Fibroblast of skin of left biceps (primary cell): ENCODE data around the gene VWA3A.
"Not testable (repeated sequence)": the region's sequence is repeated elsewhere in the genome, so short reads cannot be mapped to it uniquely, and the experiment has no call there.

Experiments used
- DNase-seq, 2 experiments: peaks; one replicate each; pipeline ENCODE4 v3.0.0-alpha.2; 2013; ENCODE audit warnings: low read depth in 2 of 2

Gene VWA3A

DNA sequence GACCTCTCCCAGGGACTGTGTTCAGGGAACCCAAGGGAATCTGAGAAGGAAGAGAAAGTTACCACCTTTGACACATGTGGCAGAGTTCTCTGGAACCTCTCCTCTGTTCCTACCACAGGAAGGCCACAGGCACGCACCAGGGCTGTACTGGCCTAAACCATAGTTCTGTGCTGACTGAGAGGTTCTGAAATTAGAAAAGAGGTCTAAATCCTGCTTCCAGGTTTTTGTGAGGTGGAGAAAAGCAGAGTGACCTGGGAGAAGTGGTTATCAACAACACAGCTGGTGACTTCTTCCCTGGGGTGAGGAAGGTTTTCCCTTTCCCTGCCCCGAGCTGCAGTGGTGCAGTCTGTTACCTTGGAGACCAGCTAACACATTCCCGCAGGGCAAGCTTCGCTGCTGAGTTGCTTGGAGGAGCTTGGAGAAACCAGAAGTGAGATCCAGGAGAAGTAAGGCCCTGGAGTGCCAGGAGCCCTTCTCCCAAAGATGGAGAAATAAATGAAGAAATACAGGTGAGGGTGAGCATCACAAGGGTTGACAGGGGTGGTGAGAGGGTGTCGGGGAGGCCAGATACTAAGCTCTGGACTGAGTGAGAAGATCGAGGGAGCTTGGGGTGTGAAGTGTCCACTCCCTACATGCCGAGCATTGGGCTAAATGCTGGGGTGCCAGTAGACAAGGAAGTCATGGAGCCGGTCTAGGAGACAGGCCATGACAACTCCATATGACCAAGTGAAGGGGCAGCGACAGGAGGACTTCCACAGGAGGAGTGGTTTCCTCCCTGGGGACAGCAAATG, at the start of gene VWA3A:
TSS of gene VWA3A (plus strand) at position 399 of the 791 bp plus-strand sequence. CDS start at position 496, 97 bp downstream.
- peak; percentile 16 to 25 for DNase-seq

DNA sequence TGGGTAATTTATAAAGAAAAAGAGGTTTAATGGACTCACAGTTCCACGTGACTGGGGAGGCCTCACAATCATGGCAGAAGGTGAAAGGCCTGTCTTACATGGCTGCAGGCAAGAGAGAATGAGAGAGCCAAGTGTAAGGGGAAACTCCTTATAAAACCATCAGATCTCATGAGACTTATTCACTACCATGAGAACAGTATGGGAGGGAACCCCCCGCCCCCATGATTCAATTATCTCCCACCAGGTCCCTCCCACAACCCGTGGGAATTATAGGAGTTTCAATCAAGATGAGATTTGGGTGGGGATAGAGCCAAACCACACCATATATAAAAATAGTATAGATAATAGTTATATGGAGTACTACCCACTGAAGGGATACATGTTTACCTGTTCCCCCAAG, 48.5 kb upstream of the VWA3A start:
- not testable (repeated sequence) for DNase-seq

GRCh38 chr16:22045888-22046287, 46.5 kb upstream of the VWA3A start:
- not testable (repeated sequence) for DNase-seq

DNA sequence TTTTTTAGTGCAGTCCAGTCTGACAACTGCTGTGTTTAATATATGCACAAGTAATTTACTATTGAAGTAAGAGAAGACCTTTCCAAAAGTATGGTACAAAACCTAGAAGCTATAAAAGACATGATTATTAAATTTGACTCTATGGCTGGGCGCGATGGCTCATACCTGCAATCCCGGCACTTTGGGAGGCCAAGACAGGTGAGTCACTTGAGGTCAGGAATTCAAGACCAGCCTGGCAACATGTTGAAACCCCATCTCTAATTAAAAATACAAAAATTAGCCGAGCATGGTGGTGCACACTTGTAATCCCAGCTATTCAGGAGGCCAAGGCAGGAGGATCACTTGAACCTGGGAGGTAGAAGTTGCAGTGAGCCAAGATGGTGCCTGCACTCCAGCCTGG, 41.4 kb upstream of the VWA3A start:
- no peak for DNase-seq

DNA sequence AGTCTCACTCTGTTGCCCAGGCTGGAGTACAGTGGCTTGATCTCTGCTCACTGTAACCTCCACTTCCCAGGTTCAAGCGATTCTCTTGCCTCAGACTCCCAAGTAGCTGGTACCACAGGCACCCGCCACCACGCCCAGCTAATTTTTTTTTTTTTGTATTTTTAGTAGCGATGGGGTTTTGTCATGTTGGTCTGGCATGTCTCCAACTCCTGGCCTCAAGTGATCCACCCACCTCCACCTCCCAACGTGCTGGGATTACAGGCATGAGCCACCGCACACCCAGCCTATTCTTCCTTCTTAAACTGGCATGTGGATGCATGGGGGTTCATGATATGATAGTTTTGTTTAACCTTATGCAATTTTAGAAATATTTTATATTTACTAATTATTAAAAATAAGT, 39.4 kb upstream of the VWA3A start:
- DNase-seq: no peak

DNA sequence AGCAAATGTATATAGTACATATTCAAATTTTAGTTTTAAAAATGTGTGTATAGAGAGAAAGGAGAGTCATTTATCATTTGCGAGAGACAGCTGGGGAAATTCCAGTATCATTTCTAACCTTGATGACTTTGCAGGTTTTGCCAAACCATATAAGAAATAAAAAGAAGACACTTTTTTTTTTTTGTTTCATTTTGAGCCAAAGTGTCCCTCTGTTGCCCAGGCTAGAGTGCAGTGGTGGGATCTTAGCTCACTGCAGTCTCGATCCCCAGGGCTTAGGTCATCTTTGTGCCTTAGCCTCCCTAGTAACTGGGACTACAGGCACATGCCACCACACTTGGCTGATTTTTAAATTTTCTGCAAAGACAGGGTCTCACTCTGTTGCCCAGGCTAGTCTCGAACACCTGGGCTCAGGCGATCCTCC, 38.4 kb upstream of the VWA3A start:
- no peak for DNase-seq

DNA sequence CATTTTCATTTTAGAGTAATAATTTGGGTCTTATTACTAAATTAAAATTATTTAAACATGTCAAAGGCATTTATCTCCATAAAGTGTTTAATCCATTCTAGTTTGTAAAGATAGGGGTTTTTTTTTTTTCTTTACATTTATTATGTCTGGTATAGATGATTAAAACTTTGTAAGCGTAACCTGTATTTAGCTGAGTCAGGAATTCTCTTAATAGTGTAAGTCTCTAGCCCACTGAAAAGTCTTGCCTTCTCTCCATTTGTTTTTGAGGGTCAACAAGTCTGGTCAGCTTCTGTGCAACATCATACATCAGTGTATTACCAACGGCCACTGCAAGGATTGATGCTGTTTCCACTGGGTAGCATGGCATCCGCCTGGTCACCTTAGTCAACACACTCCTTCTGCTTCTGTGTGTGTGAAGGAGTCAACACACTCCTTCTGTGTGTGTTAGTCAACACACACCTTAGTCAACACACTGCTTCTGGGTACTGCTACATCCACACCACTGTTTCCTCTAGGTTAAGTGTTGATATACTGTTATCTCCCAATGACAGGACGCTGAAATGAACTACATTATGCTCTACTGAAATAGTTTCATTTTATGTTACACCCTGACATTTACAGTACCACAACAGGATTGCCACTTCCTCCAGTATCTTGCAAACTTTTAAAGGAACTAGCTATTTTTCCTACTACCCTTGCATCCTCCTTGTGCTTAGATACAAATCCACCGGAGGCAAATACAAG, 37.3 kb upstream of the VWA3A start:
- DNase-seq: no peak

- DNase-seq: no peak
Observed at GRCh38 chr16:22055881-22056280, 36.5 kb upstream of the VWA3A start.

- DNase-seq: no peak
Observed at GRCh38 chr16:22063888-22064467, 28.4 kb upstream of the VWA3A start.

DNA sequence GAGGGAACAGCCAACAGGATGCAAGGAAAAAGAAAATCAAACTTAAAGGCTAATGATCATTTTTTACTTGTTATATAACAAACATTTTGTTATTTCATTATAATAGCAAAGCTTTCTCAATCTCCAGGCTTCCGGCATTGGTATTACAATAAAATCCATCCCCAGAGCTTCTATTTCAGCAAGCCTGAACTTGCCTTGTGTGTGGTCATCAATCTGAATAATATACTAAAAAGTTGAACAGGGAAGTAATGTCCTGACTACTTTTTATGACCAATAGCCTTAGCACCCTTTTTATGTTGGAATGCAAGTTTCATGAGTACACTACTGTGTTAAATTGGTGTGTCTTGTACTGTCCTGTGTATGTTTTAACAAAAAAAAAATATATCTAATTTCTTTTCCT, 27.1 kb upstream of the VWA3A start:
- DNase-seq: no peak

DNA sequence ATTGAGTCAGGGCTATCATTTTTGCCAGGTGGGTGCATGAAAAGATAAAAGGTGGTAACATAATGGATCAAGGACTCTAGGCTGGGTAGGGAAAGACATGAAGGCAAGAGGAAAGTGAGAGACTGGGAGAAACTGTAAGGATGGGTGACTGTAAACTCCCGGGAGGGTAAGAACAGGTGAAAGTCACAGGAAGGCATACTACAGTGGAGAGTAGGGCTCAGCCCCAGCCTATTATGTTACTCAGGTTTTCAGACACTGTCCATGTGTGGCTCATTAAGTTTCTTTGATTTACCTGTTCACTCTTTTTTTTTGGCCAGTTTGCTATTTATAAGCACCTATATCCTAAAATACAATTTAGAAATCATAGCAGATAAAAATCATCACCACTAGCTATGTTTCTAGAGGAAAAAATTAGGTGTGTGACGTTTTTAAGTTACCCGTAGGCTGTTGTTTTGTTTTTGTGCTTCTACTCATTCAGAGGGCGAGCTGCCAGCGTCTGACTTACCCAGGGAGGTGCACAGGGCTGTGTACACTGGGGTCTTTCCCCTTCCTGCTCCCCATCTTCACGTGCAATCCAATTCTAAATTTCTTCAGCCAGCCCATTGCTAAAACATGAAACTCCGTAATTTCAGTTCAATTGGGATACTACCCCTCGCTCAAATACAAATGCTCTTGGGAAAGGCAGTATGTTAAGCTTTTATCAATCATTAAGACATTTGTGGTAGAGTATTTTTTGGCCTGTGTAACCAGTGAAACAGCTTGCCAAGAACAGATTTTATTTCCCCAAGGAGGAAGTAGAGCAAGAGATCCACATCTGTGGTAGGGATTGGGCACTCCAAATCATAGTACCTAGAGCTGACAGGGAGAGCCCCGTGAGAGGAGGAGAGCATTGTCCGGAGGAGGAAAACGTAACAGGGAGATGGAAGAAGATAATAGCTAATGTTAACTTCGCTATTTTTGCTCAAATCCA, 21.7 kb upstream of the VWA3A start:
- DNase-seq: no peak

GRCh38 chr16:22071331-22071910, 20.9 kb upstream of the VWA3A start:
- DNase-seq: no peak

DNA sequence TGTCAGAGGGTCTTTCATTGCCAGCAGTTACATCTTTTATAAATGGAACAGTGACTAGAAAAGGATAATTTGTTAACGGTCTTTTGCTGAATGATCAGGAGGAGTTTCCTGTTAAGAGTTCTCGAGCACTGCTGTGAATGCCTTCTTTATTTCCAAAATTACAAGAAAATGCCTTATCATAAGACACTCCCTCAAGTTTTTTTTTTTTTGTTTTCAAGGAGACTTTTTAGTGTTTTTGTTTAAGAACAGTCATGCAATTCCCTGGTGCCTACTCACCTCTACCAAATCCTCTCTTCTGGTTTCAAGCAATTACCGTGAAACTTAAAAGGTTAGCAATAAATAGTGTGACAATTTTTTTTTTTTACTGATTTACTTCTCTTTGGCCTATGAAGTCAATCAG, 19.0 kb upstream of the VWA3A start:
- no peak for DNase-seq

DNA sequence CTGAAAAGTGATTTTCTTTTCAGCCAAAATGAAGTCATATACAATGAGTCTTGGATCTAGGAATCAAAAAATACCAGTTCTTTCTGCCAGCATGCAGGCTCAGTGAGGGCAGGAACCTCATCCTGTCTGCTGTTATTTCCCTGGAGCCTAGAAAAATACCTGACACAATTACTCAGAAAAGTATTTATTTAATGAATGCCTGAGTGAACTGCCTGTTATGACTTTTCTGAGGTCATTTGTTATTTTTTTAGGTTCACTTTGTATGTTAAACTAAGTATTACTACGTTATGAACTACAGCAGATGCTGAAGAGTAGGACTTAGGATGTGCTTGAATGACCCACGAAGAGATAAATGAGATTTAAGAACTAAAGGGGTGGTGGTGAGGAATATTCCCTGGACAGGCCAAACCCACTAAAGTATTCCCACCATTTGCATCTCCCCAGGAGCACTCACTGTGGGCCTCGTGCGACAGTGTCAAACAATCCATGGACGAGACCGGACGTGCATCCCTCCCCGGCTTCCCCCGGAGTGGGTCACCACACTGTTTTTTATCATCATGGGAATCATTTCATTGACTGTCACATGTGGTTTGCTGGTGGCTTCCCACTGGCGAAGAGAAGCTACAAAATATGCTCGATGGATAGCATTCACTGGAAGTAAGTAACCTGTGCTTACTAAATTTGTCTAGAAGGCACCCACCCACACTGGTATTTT, 17.1 kb upstream of the VWA3A start:
- no peak for DNase-seq

DNA sequence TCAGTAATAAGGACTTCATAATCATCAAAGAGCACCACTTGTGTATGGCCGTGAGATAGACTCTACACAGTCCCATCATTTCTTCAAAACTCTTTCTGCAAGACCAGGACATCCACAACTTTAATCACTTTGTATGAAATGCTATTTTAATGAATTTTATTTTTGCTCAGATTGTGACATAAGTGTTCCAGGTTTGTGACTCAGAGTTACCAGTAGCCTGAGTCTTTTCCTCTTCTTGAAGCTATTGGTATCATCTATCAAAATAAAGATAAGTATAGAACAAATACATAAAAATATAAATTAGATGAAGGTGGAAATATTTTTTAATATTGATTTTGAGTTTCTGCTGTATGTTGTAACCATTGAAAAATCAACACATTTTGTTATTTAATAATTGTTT, 16.6 kb upstream of the VWA3A start:
- no peak for DNase-seq

DNA sequence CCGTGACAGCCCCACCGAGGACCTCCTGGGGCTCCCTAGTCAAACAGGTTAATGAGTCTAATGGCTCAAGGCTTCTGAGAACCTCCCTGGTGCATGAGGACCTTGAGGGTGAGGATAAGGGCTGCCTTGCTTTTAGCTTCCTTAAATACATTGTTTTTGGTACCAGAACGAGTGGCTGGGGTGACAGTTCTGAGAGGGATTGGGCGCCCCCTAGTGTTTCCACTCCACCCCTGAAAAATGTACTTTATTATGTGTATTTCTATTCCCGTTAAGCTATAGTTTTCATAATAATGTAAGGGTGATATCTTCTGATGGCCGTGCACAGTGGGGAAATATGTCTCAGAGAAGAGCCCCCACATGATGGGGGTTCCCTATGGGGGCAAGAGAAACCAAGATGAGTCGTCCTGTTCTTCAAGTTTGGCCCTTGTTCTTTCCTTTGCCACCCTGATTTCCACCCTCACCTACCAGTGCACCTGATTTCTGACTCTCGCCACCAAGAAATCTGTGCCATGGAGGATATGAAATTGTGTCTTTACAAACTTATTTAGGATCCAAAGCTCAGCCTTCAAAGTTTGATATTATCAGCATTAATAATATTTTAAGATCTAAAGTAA, 14.5 kb upstream of the VWA3A start:
- DNase-seq: no peak

GRCh38 chr16:22078656-22079055, 13.7 kb upstream of the VWA3A start:
- DNase-seq: no peak

DNA sequence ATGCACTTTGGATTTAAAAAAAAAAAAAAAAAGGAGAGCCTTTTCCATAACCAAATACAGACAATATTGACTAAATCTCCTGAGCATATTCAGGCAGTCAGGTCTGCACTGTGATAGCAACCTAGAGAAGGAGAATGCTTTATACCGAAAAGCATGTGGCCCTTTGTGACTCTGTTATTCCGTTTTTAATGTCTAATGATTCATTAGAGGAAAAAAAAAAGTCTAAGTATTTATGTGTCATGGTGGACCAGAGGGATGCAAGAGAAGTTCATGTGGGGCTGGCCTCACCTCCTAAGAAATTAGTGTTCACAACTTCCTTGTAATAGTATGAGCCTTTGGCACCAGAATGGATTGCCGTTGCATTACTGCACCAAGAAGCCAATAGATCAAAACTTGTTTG, 11.3 kb upstream of the VWA3A start:
- DNase-seq: no peak

GRCh38 chr16:22086440-22086839, 5.9 kb upstream of the VWA3A start:
- no peak for DNase-seq

- DNase-seq: no peak
Observed at GRCh38 chr16:22088642-22089041, 3.7 kb upstream of the VWA3A start.
